OCI-LY7 (cell line): ENCODE measurements around the gene KAZN. TPM values are rescaled to one million over a fixed set of nuclear protein-coding genes. Genes with fewer than 3 reads are reported as not detected.

ENCODE experiments used
- BruUV-seq: library from RNA; stranded (reverse); fragments of 400-500 nt; replicated peaks from 2 replicates; lab custom pipeline; 2021; lab: Mats Ljungman, UMichigan
- CTCF ChIA-PET: fragments of 300-600 bp; sonication (Branson Sonifier 250); formaldehyde crosslinking; loops from one replicate; lab custom pipeline; 2022; ENCODE audit warnings: antibody characterized with exemption; ENCODE audit not compliant: unreplicated experiment; lab: Charles Lee
- POLR2A ChIA-PET: fragments of 300-600 bp; sonication (Branson Sonifier 250); formaldehyde crosslinking; loops from one replicate; lab custom pipeline; 2022; ENCODE audit warnings: antibody characterized with exemption; lab: Charles Lee
- DNase-seq: peaks from one replicate; pipeline ENCODE4 v3.0.0-alpha.2; 2015; ENCODE audit warnings: low spot score
- H2AFZ ChIP-seq: fragments of 200-600 bp; sonication (generic), shearing (Covaris generic); 2 replicates; pipeline ENCODE4 v1.6.1; 2014; ENCODE audit warnings: mild to moderate bottlenecking, antibody characterized with exemption, low read length, moderate library complexity
- H3K27ac ChIP-seq: fragments of 200-600 bp; sonication (generic); 2 replicates; pipeline ENCODE4 v1.5.1; 2014; ENCODE audit warnings: mixed run types, low read depth, mild to moderate bottlenecking, moderate library complexity, low read length, inconsistent platforms; ENCODE audit not compliant: poor library complexity, severe bottlenecking
- H3K36me3 ChIP-seq: fragments of 200-600 bp; sonication (generic); 2 replicates; pipeline ENCODE4 v1.6.1; 2014; ENCODE audit warnings: mild to moderate bottlenecking, antibody characterized with exemption, low read length, moderate library complexity, mixed read lengths; ENCODE audit not compliant: insufficient read depth
- H3K4me1 ChIP-seq: fragments of 200-600 bp; sonication (generic); 2 replicates; pipeline ENCODE4 v1.5.1; 2014; ENCODE audit warnings: mild to moderate bottlenecking, low read length; ENCODE audit not compliant: insufficient read depth, poor library complexity, severe bottlenecking
- H3K4me2 ChIP-seq: fragments of 200-600 bp; sonication (generic); 2 replicates; pipeline ENCODE4 v1.6.1; 2014; ENCODE audit warnings: mild to moderate bottlenecking, low read length
- H3K4me3 ChIP-seq: fragments of 200-600 bp; sonication (generic); 2 replicates; pipeline ENCODE4 v1.5.1; 2014; ENCODE audit warnings: mild to moderate bottlenecking, low read depth, low read length; ENCODE audit not compliant: poor library complexity, severe bottlenecking
- H3K79me2 ChIP-seq: fragments of 200-600 bp; sonication (generic); 2 replicates; pipeline ENCODE4 v1.6.1; 2016; ENCODE audit warnings: low read depth, mild to moderate bottlenecking, low read length, moderate library complexity, mixed read lengths; ENCODE audit not compliant: insufficient read depth
- H3K9me2 ChIP-seq: fragments of 200-600 bp; sonication (generic); 2 replicates; pipeline ENCODE4 v1.6.1; 2016; ENCODE audit warnings: mild to moderate bottlenecking, low read length, mixed read lengths; ENCODE audit not compliant: insufficient read depth
- H3K9me3 ChIP-seq: fragments of 200-600 bp; sonication (generic); 2 replicates; pipeline ENCODE4 v1.6.1; 2014; ENCODE audit warnings: mild to moderate bottlenecking, mixed run types, low read length, mixed read lengths
- H4K20me1 ChIP-seq: fragments of 200-600 bp; sonication (generic); 2 replicates; pipeline ENCODE4 v1.6.1; 2014; ENCODE audit warnings: mild to moderate bottlenecking, antibody characterized with exemption, low read length, moderate library complexity, mixed read lengths; ENCODE audit not compliant: insufficient read depth
- EZH2phosphoT487 ChIP-seq: fragments of 200-600 bp; sonication (generic); IDR thresholded peaks from 2 replicates; pipeline ENCODE4 v1.6.1; 2018; ENCODE audit warnings: low read depth, borderline replicate concordance, mild to moderate bottlenecking, mixed run types, antibody characterized with exemption, low read length, moderate library complexity, mixed read lengths
- intact Hi-C: fragments of 100-400 bp; cut with micrococcal nuclease; formaldehyde crosslinking; loops from one replicate; pipeline ENCODE4 v1.10.0; 2022; ENCODE audit not compliant: unreplicated experiment
- total RNA-seq, 2 experiments: library from RNA; depleted of rRNA in 1 of 2; stranded (reverse); fragments of >200 nt in 1 of 2; shearing (Covaris generic) in 1 of 2; gene quantifications; 2 replicates each; pipeline ENCODE4 v1.2.3, GENCODE V29; 2014 to 2022
- TF ChIP-seq, protein P1 (sequence below): fragments of 200-600 bp; sonication (generic); conservative IDR thresholded peaks from 2 replicates; pipeline ENCODE4 v1.5.1; 2014; ENCODE audit warnings: mild to moderate bottlenecking, antibody characterized with exemption, low read length, moderate library complexity, mixed read lengths

Gene KAZN
- total RNA-seq, 2 experiments from 2014 or later = 0.40 to 2.4 TPM

DNA sequence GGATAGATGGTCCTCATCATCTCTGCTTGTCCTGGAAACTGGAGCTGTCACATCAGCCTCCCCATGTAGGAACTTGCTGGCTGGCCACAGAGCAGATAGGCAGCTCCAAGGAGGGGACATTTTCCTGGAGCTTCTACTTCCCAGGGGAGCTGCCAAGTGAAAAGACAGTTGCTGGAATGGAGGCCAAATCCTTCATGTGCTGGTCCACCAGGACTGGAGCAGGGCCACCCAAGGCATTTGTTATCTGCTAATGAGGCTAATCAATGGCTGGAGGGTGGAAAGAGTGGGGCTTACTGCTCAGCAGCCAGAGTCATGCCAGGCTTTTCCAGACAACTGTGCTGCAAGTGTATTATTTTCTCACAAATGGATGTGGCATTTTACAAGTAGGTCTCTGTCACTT lies 22.5 kb downstream of the KAZN start:
- H3K9me2 ChIP-seq = no peaks in the 10 kb centered on the region
- CTCF ChIA-PET = no interaction called here
- H3K36me3 ChIP-seq = no peaks in the 10 kb centered on the region
- intact Hi-C loops = no loop called here
- POLR2A ChIA-PET = no interaction called here
- H3K4me1 ChIP-seq = no peaks in the 10 kb centered on the region
- H4K20me1 ChIP-seq = no peaks in the 10 kb centered on the region
- H3K9me3 ChIP-seq = no peaks in the 10 kb centered on the region
- no peak overlapping the region for H3K27ac ChIP-seq
- DNase-seq = no peak
- no peak overlapping the region for H3K4me2 ChIP-seq
- no peak overlapping the region for H3K4me3 ChIP-seq
- BruUV-seq = no TSS peak
- TF ChIP-seq, protein P1, sequence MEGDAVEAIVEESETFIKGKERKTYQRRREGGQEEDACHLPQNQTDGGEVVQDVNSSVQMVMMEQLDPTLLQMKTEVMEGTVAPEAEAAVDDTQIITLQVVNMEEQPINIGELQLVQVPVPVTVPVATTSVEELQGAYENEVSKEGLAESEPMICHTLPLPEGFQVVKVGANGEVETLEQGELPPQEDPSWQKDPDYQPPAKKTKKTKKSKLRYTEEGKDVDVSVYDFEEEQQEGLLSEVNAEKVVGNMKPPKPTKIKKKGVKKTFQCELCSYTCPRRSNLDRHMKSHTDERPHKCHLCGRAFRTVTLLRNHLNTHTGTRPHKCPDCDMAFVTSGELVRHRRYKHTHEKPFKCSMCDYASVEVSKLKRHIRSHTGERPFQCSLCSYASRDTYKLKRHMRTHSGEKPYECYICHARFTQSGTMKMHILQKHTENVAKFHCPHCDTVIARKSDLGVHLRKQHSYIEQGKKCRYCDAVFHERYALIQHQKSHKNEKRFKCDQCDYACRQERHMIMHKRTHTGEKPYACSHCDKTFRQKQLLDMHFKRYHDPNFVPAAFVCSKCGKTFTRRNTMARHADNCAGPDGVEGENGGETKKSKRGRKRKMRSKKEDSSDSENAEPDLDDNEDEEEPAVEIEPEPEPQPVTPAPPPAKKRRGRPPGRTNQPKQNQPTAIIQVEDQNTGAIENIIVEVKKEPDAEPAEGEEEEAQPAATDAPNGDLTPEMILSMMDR = no peak
- no peak for TF ChIP-seq EZH2phosphoT487
- no peaks in the 10 kb centered on the region for H3K79me2 ChIP-seq
- H2AFZ ChIP-seq = no peak overlapping the region

DNA sequence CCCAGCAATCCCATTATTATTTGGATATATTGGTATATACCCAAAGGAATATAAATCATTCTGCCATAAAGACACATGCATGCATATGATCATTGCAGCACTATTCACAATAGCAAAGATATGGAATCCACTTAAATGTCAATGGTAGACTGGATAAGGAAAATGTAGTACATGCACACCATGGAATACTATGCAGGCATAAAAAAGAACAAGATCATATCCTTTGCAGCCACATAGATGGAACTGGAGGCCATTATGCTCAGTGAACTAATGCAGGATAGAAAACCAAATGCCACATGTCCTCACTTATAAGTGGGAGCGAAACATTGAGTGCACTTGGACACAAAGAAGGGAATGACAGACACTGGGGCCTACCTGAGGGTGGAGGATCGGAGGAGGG lies 24.6 kb downstream of the KAZN start:
- Histone ChIP-seq H4K20me1 (no peaks in the 10 kb centered on the region), H3K4me3 (no peak overlapping the region), H2AFZ (no peak overlapping the region), H3K36me3 (no peaks in the 10 kb centered on the region), H3K79me2 (no peaks in the 10 kb centered on the region), H3K9me3 (no peaks in the 10 kb centered on the region), H3K4me2 (no peak overlapping the region), H3K4me1 (no peaks in the 10 kb centered on the region), H3K27ac (no peak overlapping the region), H3K9me2 (no peaks in the 10 kb centered on the region)
- TF ChIP-seq, protein P1 = no peak
- no peak for TF ChIP-seq EZH2phosphoT487
- DNase-seq = no peak
- intact Hi-C loops = no loop called here
- BruUV-seq = no TSS peak
- ChIA-PET POLR2A (no interaction called here), CTCF (no interaction called here)

DNA sequence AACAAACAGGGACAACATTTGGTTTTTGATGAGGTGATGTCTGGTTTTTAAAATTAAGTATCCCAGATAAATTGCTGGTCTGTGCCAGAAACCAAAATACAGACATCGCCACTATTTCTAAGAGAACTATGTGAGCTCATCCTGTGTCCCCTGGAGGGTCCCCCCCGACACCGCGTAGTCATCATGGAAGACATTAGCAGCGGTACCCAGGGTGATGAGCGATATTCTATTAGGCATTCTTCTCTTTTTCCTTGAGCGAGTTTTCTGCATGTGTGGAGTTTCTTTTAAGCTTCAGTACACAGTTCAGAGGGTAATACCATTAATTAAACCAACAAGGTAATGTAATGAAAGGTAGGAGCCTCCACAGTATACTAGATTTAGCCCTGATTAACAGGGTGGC lies 26.5 kb downstream of the KAZN start:
- H3K79me2 ChIP-seq = no peaks in the 10 kb centered on the region
- no peak overlapping the region for H3K4me3 ChIP-seq
- no peak for DNase-seq
- no peaks in the 10 kb centered on the region for H3K9me3 ChIP-seq
- TF ChIP-seq EZH2phosphoT487 = no peak
- TF ChIP-seq, protein P1 = no peak
- H2AFZ ChIP-seq = no peak overlapping the region
- no peak overlapping the region for H3K4me2 ChIP-seq
- CTCF ChIA-PET = no interaction called here
- no peaks in the 10 kb centered on the region for H3K4me1 ChIP-seq
- no peaks in the 10 kb centered on the region for H3K9me2 ChIP-seq
- POLR2A ChIA-PET = interaction anchor here (0.6 to 0.9 kb wide), 2 partner anchors 153 to 1510 kb away, joined by 3 read pairs; no protein-coding TSS in a partner anchor
- no TSS peak for BruUV-seq
- intact Hi-C loops = no loop called here
- H3K36me3 ChIP-seq = no peaks in the 10 kb centered on the region
- H4K20me1 ChIP-seq = no peaks in the 10 kb centered on the region
- no peak overlapping the region for H3K27ac ChIP-seq
